Measurements from ENCODE around the gene C10orf143. TPM values are rescaled to one million over a fixed set of nuclear protein-coding genes. Genes with fewer than 3 reads are reported as not detected.
A peak's percentile ranks its signal among the peaks of the same experiment; 100 is the strongest.

The C10orf143 gene
- total RNA-seq, 1 donor from 2014 or later: 0.11 TPM

GRCh38 chr10:130038019-130038555 lies 72.5 kb downstream of the C10orf143 start:
- no peaks in the 10 kb centered on the region for H3K4me1 ChIP-seq
- no peaks in the 10 kb centered on the region for H3K27me3 ChIP-seq
- TF ChIP-seq CTCF (IDR thresholded peaks at IDR 0.05): no peak
- peak in 1 of 2 donors; percentile 46 for DNase-seq (ENCODE audit: low spot score in 2 of 2)
- H3K4me3 ChIP-seq: no peak overlapping the region
- no peaks in the 10 kb centered on the region for H3K9me3 ChIP-seq
- no peaks in the 10 kb centered on the region for H3K36me3 ChIP-seq
- intact Hi-C loops (cut with DNase I): no loop called here
- no peak overlapping the region for H3K27ac ChIP-seq

- intact Hi-C loops (cut with DNase I): no loop called here
- DNase-seq (ENCODE audit: low spot score in 2 of 2): peak in 1 of 2 donors; percentile 30
- Histone ChIP-seq H3K4me1 (no peaks in the 10 kb centered on the region), H3K27ac (no peak overlapping the region), H3K27me3 (no peaks in the 10 kb centered on the region), H3K4me3 (no peak overlapping the region), H3K36me3 (no peaks in the 10 kb centered on the region), H3K9me3 (no peaks in the 10 kb centered on the region)
- no peak for TF ChIP-seq CTCF (IDR thresholded peaks at IDR 0.05)
These were observed 73.4 kb downstream of the C10orf143 start for GRCh38 chr10:130037169-130037661.

- Histone ChIP-seq H3K27me3 (no peaks in the 10 kb centered on the region), H3K4me1 (no peaks in the 10 kb centered on the region), H3K36me3 (no peaks in the 10 kb centered on the region), H3K27ac (no peak overlapping the region), H3K9me3 (peaks cover 0 to under 1% of the 10 kb centered on the region in 2 donors), H3K4me3 (no peak overlapping the region)
- intact Hi-C loops (cut with DNase I): no loop called here
- TF ChIP-seq CTCF (IDR thresholded peaks at IDR 0.05): no peak
- DNase-seq (ENCODE audit: low spot score in 2 of 2): peak in 1 of 2 donors; percentile 53
These were observed 74.1 kb downstream of the C10orf143 start for GRCh38 chr10:130036296-130037065.

GRCh38 chr10:130029209-130029608 lies 81.4 kb downstream of the C10orf143 start:
- Histone ChIP-seq H3K27me3 (no peaks in the 10 kb centered on the region), H3K4me3 (no peak overlapping the region), H3K4me1 (no peaks in the 10 kb centered on the region), H3K36me3 (no peaks in the 10 kb centered on the region), H3K27ac (no peak overlapping the region), H3K9me3 (peaks cover 0 to 3% of the 10 kb centered on the region in 2 donors)
- no peak for DNase-seq (ENCODE audit: low spot score in 2 of 2)
- no peak for TF ChIP-seq CTCF (IDR thresholded peaks at IDR 0.05)
- intact Hi-C loops (cut with DNase I): no loop called here

- no peak for TF ChIP-seq CTCF (IDR thresholded peaks at IDR 0.05)
- Histone ChIP-seq H3K27ac (no peak overlapping the region), H3K27me3 (no peaks in the 10 kb centered on the region), H3K9me3 (peaks cover 0 to 3% of the 10 kb centered on the region in 2 donors), H3K4me1 (no peaks in the 10 kb centered on the region), H3K4me3 (no peak overlapping the region), H3K36me3 (no peaks in the 10 kb centered on the region)
- intact Hi-C loops (cut with DNase I): no loop called here
- DNase-seq (ENCODE audit: low spot score in 2 of 2): no peak
These were observed 82.2 kb downstream of the C10orf143 start for GRCh38 chr10:130028465-130028819.

All from ascending aorta (tissue), 2 donors.